Measurements from ENCODE around the gene LARP4B. TPM values are rescaled to one million over a fixed set of nuclear protein-coding genes. Genes with fewer than 3 reads are reported as not detected.

The LARP4B gene
- polyA plus RNA-seq, 1 experiment: 33.5 TPM

DNA sequence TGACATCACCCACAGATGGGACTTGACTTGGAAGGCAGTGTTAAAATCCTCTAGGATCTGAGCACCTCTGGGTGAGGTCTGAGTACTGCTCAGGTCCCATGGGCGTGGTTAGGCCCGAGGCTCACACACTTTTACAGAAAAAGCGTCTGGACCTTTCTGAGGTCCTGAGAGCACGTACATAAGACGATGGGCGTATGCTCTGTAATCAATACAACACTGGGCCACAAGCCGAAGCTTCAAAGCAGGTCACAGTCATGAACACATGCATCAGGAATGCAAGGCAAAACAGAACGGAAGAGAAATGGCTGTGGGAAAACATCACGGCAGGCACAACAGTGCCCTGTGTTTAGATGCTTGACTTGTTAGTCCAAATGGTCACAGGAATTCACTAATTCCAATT, 112.2 kb downstream of the LARP4B start:
- H3K9me3 ChIP-seq (ENCODE audit: control insufficient read depth, insufficient read depth, low read length): no peaks in the 10 kb centered on the region; the same call in 1 of the 2 replicates
- TF ChIP-seq, protein P1, sequence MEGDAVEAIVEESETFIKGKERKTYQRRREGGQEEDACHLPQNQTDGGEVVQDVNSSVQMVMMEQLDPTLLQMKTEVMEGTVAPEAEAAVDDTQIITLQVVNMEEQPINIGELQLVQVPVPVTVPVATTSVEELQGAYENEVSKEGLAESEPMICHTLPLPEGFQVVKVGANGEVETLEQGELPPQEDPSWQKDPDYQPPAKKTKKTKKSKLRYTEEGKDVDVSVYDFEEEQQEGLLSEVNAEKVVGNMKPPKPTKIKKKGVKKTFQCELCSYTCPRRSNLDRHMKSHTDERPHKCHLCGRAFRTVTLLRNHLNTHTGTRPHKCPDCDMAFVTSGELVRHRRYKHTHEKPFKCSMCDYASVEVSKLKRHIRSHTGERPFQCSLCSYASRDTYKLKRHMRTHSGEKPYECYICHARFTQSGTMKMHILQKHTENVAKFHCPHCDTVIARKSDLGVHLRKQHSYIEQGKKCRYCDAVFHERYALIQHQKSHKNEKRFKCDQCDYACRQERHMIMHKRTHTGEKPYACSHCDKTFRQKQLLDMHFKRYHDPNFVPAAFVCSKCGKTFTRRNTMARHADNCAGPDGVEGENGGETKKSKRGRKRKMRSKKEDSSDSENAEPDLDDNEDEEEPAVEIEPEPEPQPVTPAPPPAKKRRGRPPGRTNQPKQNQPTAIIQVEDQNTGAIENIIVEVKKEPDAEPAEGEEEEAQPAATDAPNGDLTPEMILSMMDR (IDR thresholded peaks at IDR 0.05; ENCODE audit: low read depth, low read length): no peak
- CTCF ChIA-PET: no interaction called here
- DNase-seq (ENCODE audit: low read depth, low spot score): no peak
- no peak overlapping the region for H3K27ac ChIP-seq (ENCODE audit: low read depth, low read length)
- no peak overlapping the region for H3K4me3 ChIP-seq (ENCODE audit: low read depth, low read length)
- POLR2A ChIA-PET: no interaction called here
- H3K27me3 ChIP-seq (ENCODE audit: control insufficient read depth, insufficient read depth, low read length): no peaks in the 10 kb centered on the region

DNA sequence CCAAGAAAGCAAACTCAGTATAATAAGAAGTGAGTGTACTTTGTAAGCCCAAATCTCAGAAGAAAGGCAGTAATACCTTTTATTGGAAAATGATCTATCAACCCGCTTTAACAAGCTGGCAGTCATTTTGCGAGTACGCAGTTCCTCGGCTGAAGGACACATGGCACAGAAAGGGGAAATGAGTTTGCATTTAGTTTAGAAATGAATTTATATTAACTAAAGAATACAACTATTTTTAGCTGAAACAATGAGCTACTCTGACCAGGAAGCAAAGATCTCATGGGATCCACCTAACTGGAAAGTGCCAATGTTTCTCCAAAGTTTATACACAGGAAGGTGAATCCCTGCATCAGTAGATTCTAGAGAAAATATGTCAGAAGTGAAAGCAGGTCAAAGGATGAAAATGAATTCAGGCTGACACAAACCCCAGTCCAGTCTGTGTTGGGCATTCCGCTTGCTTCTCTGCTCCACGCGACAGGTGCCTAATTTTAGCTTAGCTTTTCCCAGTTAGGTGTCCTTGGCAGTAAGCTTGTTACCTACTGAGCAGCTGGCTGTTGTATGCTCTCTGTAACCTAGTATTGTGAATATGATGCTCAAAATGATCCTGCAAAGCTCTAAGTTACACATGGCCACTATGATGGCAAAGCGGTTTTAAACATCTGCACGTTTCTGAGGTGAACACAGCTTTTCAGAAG, 112.8 kb downstream of the LARP4B start:
- Histone ChIP-seq H3K27ac (ENCODE audit: low read depth, low read length) (no peak overlapping the region), H3K4me3 (ENCODE audit: low read depth, low read length) (no peak overlapping the region), H3K9me3 (ENCODE audit: control insufficient read depth, insufficient read depth, low read length) (no peaks in the 10 kb centered on the region; the same call in 1 of the 2 replicates), H3K27me3 (ENCODE audit: control insufficient read depth, insufficient read depth, low read length) (no peaks in the 10 kb centered on the region)
- POLR2A ChIA-PET: no interaction called here
- CTCF ChIA-PET: no interaction called here
- TF ChIP-seq, protein P1 (IDR thresholded peaks at IDR 0.05; ENCODE audit: low read depth, low read length): no peak
- no peak for DNase-seq (ENCODE audit: low read depth, low spot score)

DNA sequence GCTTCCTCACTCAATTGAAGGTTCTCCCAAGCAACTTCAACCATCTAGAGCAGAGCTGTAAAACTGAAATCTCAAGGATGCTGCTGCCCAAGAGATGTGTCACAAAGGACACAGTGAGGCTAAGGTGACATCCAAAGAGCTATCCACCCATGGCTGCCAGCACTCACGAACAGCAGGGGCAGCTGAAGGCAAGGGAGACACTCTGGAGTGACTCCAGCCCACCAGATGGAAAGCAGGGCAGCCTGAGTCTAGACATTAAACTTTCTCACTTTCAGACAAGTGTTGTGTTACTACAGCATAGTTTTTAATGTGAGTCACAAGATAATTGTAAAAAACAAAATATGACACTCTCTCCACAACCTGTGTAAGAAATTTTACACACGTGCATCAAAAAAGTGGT, 113.5 kb downstream of the LARP4B start:
- no peaks in the 10 kb centered on the region for H3K27me3 ChIP-seq (ENCODE audit: control insufficient read depth, insufficient read depth, low read length)
- no peak overlapping the region for H3K4me3 ChIP-seq (ENCODE audit: low read depth, low read length)
- ChIA-PET CTCF (no interaction called here), POLR2A (no interaction called here)
- no peaks in the 10 kb centered on the region; the same call in 1 of the 2 replicates for H3K9me3 ChIP-seq (ENCODE audit: control insufficient read depth, insufficient read depth, low read length)
- no peak for DNase-seq (ENCODE audit: low read depth, low spot score)
- no peak overlapping the region for H3K27ac ChIP-seq (ENCODE audit: low read depth, low read length)
- TF ChIP-seq, protein P1 (IDR thresholded peaks at IDR 0.05; ENCODE audit: low read depth, low read length): no peak

DNA sequence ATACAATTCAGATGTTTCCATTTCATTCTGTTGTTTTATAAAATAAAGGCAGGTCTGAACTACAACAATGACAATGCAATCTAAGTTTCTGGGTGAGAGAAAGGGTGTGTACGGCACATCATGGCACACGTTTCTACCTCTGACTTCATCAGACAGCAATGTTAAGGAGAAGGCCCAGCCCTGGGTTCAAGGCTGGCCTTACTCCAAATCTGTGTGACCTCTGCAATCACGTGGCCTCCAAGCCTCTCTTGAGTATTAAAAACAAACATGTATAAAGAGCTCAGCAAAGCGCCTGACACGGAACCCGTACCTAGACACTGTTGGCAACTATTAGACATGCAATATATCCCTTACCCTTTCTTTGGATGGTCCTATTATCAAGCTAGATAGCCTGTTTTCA, 114.1 kb downstream of the LARP4B start:
- TF ChIP-seq, protein P1 (IDR thresholded peaks at IDR 0.05; ENCODE audit: low read depth, low read length): no peak
- Histone ChIP-seq H3K27ac (ENCODE audit: low read depth, low read length) (no peak overlapping the region), H3K27me3 (ENCODE audit: control insufficient read depth, insufficient read depth, low read length) (no peaks in the 10 kb centered on the region), H3K9me3 (ENCODE audit: control insufficient read depth, insufficient read depth, low read length) (no peaks in the 10 kb centered on the region; the same call in 1 of the 2 replicates), H3K4me3 (ENCODE audit: low read depth, low read length) (no peak overlapping the region)
- ChIA-PET CTCF (no interaction called here), POLR2A (no interaction called here)
- no peak for DNase-seq (ENCODE audit: low read depth, low spot score)

DNA sequence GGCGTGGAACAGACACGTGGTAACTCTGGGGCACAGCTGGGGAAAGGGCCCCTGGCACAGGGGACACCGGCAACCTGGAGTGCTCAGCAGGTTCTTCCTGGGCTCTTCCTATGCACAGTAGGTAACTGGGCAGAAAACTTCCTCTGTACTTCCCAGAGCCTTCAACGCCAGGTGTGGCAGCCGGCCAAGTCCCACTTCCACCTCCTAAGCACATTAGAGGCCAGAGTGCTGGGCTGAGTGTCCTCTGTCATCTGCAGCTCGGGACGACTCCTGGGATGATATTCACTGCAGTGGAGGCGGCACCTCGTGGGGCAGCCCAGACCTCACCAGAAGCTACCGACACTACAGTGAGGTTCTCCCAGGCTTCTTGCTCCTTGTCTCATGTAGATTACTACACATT, 114.5 kb downstream of the LARP4B start:
- H3K27me3 ChIP-seq (ENCODE audit: control insufficient read depth, insufficient read depth, low read length): no peaks in the 10 kb centered on the region
- CTCF ChIA-PET: no interaction called here
- H3K4me3 ChIP-seq (ENCODE audit: low read depth, low read length): no peak overlapping the region
- H3K9me3 ChIP-seq (ENCODE audit: control insufficient read depth, insufficient read depth, low read length): no peaks in the 10 kb centered on the region
- TF ChIP-seq, protein P1 (IDR thresholded peaks at IDR 0.05; ENCODE audit: low read depth, low read length): no peak
- no peak overlapping the region for H3K27ac ChIP-seq (ENCODE audit: low read depth, low read length)
- no peak for DNase-seq (ENCODE audit: low read depth, low spot score)
- POLR2A ChIA-PET: no interaction called here

Measured in AG04450 (cell line).